ENCODE results near the gene PGBD5.
A peak's percentile ranks its signal among the peaks of the same experiment; 100 is the strongest.

- TF ChIP-seq CTCF (IDR thresholded peaks at IDR 0.05) (peak; percentile 85), ZFX (IDR thresholded peaks at IDR 0.05; ENCODE audit: borderline replicate concordance) (no peak)
Observed at GRCh38 chr1:230268371-230269170, 157.6 kb downstream of the PGBD5 start.

All from 22Rv1 (cell line).